BE2C (cell line): Measurements from ENCODE around the gene PARD3B.

Source experiments
- DNase-seq: peaks from one replicate; pipeline ENCODE4 v3.0.0-alpha.2; 2020
- H3K27me3 ChIP-seq: fragments of 250-450 bp; sonication (Bioruptor Pico); 2 replicates; pipeline ENCODE4 v1.5.1; 2020; ENCODE audit warnings: mild to moderate bottlenecking
- H3K36me3 ChIP-seq: fragments of 250-450 bp; sonication (Bioruptor Pico); 2 replicates; pipeline ENCODE4 v1.5.1; 2020; ENCODE audit warnings: mild to moderate bottlenecking
- H3K4me1 ChIP-seq: fragments of 250-450 bp; sonication (Bioruptor Pico); 2 replicates; pipeline ENCODE4 v1.5.1; 2020
- H3K4me3 ChIP-seq: 2 replicates; pipeline ENCODE4 v1.5.1; 2011; ENCODE audit warnings: low read depth, low read length
- H3K9me3 ChIP-seq: fragments of 250-450 bp; sonication (Bioruptor Pico); 2 replicates; pipeline ENCODE4 v1.5.1; 2020
- CTCF ChIP-seq: IDR thresholded peaks from 2 replicates; pipeline ENCODE4 v1.5.1; 2012; ENCODE audit warnings: mild to moderate bottlenecking, low read depth, low read length

The PARD3B gene

GRCh38 chr2:205375461-205376448 is 830.5 kb downstream of the PARD3B start:
- no peak for DNase-seq
- Histone ChIP-seq H3K36me3 (no peaks in the 10 kb centered on the region), H3K4me3 (no peak overlapping the region), H3K9me3 (no peaks in the 10 kb centered on the region), H3K27me3 (no peaks in the 10 kb centered on the region), H3K4me1 (no peaks in the 10 kb centered on the region; the same call in 1 of the 2 replicates)
- no peak for TF ChIP-seq CTCF

GRCh38 chr2:205377324-205377723 is 832.0 kb downstream of the PARD3B start:
- Histone ChIP-seq H3K4me1 (no peaks in the 10 kb centered on the region; the same call in 1 of the 2 replicates), H3K36me3 (no peaks in the 10 kb centered on the region), H3K9me3 (no peaks in the 10 kb centered on the region), H3K27me3 (no peaks in the 10 kb centered on the region), H3K4me3 (no peak overlapping the region)
- no peak for DNase-seq
- TF ChIP-seq CTCF = no peak

GRCh38 chr2:205383601-205384000 is 838.3 kb downstream of the PARD3B start:
- no peak overlapping the region for H3K4me3 ChIP-seq
- no peaks in the 10 kb centered on the region for H3K9me3 ChIP-seq
- H3K27me3 ChIP-seq = no peaks in the 10 kb centered on the region
- DNase-seq = no peak
- TF ChIP-seq CTCF = no peak
- H3K4me1 ChIP-seq = peaks cover 11% of the 10 kb centered on the region
- no peaks in the 10 kb centered on the region for H3K36me3 ChIP-seq

- Histone ChIP-seq H3K4me3 (no peak overlapping the region), H3K9me3 (no peaks in the 10 kb centered on the region), H3K27me3 (no peaks in the 10 kb centered on the region), H3K36me3 (no peaks in the 10 kb centered on the region), H3K4me1 (peaks cover 11% of the 10 kb centered on the region)
- no peak for TF ChIP-seq CTCF
- peak; percentile 11 for DNase-seq
Measured at GRCh38 chr2:205386109-205386508, 840.8 kb downstream of the PARD3B start.

GRCh38 chr2:205387350-205388055 is 842.2 kb downstream of the PARD3B start:
- Histone ChIP-seq H3K4me3 (0 out of 2 replicates have a peak overlapping the region, but pooled peaks have one; percentile 14), H3K27me3 (no peaks in the 10 kb centered on the region), H3K36me3 (no peaks in the 10 kb centered on the region), H3K9me3 (no peaks in the 10 kb centered on the region), H3K4me1 (peaks cover 11% of the 10 kb centered on the region)
- DNase-seq = peak; percentile 15
- no peak for TF ChIP-seq CTCF
